ENCODE results near the gene CTNNBIP1. TPM values are rescaled to one million over a fixed set of nuclear protein-coding genes. Genes with fewer than 3 reads are reported as not detected.

The CTNNBIP1 gene
- total and polyA plus RNA-seq, 7 donors, result 9.2 to 20.3 (median 18.2) TPM

DNA sequence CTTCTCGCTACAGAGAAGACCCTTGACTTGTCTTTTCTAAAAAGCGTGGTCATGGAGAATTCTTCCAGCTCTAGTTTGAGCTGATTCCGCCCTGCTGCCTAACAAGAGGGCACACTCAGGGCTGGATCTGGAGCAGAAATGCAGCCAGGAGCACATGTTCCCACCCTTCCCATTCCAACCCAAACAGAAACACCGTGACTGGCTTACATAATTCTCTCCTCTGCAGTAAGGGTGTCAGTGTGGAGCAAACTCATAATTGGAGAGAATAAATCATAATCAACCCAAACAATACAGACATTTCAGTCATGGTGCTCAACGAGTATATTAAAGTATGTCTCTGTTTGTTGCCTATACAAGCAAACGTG, 34.5 kb downstream of the CTNNBIP1 start:
- Histone ChIP-seq H3K27me3 (no peaks in the 10 kb centered on the region), H3K4me3 (peak overlapping the region in 2 of 4 donors; percentile 33 to 39), H3K4me1 (peaks cover 0 to 17% (median 9%) of the 10 kb centered on the region in 4 donors), H3K36me3 (peaks cover 0 to 11% (median 1%) of the 10 kb centered on the region in 4 donors), H3K27ac (peak overlapping the region; percentile 19 to 64 (median 56)), H3K9me3 (no peaks in the 10 kb centered on the region)
- WGBS, 2 donors, result 85 to 87% methylated on average over 6 of the region's 6 CpGs
- no peak for TF ChIP-seq POLR2AphosphoS5 (IDR thresholded peaks at IDR 0.05)
- no peak for TF ChIP-seq EP300 (IDR thresholded peaks at IDR 0.05)
- intact Hi-C loops (cut with DNase I), result loop anchor here (1.0 to 5.0 kb wide), 4 partner anchors 68 to 557 kb away; partner anchors contain the start of genes CENPS, LZIC, NMNAT1 and UBE4B
- DNase-seq, result no peak

GRCh38 chr1:9874959-9875635, 35.0 kb downstream of the CTNNBIP1 start:
- DNase-seq, result peak; percentile 83
- TF ChIP-seq POLR2A (IDR thresholded peaks at IDR 0.05) (no peak), POLR2AphosphoS5 (IDR thresholded peaks at IDR 0.05) (no peak)
- TF ChIP-seq, protein P1, sequence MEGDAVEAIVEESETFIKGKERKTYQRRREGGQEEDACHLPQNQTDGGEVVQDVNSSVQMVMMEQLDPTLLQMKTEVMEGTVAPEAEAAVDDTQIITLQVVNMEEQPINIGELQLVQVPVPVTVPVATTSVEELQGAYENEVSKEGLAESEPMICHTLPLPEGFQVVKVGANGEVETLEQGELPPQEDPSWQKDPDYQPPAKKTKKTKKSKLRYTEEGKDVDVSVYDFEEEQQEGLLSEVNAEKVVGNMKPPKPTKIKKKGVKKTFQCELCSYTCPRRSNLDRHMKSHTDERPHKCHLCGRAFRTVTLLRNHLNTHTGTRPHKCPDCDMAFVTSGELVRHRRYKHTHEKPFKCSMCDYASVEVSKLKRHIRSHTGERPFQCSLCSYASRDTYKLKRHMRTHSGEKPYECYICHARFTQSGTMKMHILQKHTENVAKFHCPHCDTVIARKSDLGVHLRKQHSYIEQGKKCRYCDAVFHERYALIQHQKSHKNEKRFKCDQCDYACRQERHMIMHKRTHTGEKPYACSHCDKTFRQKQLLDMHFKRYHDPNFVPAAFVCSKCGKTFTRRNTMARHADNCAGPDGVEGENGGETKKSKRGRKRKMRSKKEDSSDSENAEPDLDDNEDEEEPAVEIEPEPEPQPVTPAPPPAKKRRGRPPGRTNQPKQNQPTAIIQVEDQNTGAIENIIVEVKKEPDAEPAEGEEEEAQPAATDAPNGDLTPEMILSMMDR (IDR thresholded peaks at IDR 0.05), result peak; percentile 78 to 95 (median 92)
- H3K4me1 ChIP-seq, result peaks cover 0 to 17% (median 9%) of the 10 kb centered on the region in 4 donors
- H3K9me3 ChIP-seq, result no peaks in the 10 kb centered on the region
- intact Hi-C loops (cut with DNase I), result loop anchor here (1.0 to 5.0 kb wide), 4 partner anchors 68 to 557 kb away; partner anchors contain the start of genes CENPS, LZIC, NMNAT1 and UBE4B
- peak overlapping the region; percentile 19 to 64 (median 56) for H3K27ac ChIP-seq
- peak overlapping the region in 3 of 4 donors; percentile 6 to 39 (median 33) for H3K4me3 ChIP-seq
- H3K27me3 ChIP-seq, result no peaks in the 10 kb centered on the region
- peaks cover 0 to 17% (median 2%) of the 10 kb centered on the region in 4 donors for H3K36me3 ChIP-seq
- WGBS, 2 donors, result 40 to 44% methylated on average over 25 of the region's 25 CpGs

DNA sequence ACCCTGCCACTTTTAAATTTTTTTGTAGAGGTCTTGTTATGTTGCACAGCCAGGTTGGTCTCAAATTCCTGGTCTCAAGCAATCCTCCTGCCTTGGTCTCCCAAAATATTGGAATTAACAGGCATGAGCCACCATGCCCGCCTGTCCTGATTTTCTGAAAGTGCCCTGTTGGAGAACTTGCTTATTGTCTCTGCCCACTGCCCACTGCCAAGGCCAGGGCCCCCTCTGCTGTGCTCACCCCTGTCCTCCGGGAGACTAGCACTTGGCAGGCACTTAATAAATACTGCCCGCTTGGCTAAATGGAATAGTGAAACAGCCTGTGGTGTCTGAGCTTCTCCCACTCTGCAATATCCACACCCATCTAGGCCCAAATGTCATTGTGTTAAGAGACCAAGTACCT, 35.7 kb downstream of the CTNNBIP1 start:
- H3K27ac ChIP-seq, result no peak overlapping the region
- WGBS, 2 donors, result 85 to 86% methylated on average over 3 of the region's 3 CpGs
- TF ChIP-seq POLR2A (IDR thresholded peaks at IDR 0.05), result no peak
- TF ChIP-seq EP300 (IDR thresholded peaks at IDR 0.05), result no peak
- TF ChIP-seq, protein P1 (IDR thresholded peaks at IDR 0.05), result no peak
- no peak for TF ChIP-seq POLR2AphosphoS5 (IDR thresholded peaks at IDR 0.05)
- H3K4me1 ChIP-seq, result peaks cover 0 to 17% (median 9%) of the 10 kb centered on the region in 4 donors
- H3K4me3 ChIP-seq, result no peak overlapping the region
- no peaks in the 10 kb centered on the region for H3K9me3 ChIP-seq
- no peaks in the 10 kb centered on the region for H3K27me3 ChIP-seq
- peaks cover 0 to 23% (median 2%) of the 10 kb centered on the region in 4 donors for H3K36me3 ChIP-seq
- intact Hi-C loops (cut with DNase I), result no loop called here
- DNase-seq, result no peak

DNA sequence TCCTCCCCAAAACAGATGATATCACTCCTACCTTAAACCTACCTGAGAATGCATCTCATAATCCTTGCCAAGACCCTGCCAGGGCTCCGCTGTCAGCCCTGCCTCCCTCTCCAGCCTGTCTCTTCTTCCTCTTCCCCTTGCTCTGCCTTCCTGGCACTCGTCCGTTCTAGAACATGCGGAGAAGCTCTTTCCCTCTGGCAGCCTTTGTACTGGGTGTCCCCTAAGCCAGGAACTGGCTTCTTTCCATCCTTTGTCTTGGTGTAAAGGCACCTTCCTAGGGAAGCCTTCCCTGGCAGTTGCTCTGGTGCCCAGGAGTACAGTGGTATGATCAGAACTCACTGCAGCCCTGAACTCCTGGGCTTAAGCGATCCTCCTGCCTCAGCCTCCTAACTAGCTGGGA, 36.1 kb downstream of the CTNNBIP1 start:
- Histone ChIP-seq H3K27ac (no peak overlapping the region), H3K4me1 (peaks cover 0 to 17% (median 9%) of the 10 kb centered on the region in 4 donors), H3K9me3 (no peaks in the 10 kb centered on the region), H3K4me3 (no peak overlapping the region), H3K27me3 (no peaks in the 10 kb centered on the region), H3K36me3 (peaks cover 0 to 28% (median 2%) of the 10 kb centered on the region in 4 donors)
- TF ChIP-seq, protein P1 (IDR thresholded peaks at IDR 0.05), result no peak
- TF ChIP-seq EP300 (IDR thresholded peaks at IDR 0.05) (no peak), POLR2AphosphoS5 (IDR thresholded peaks at IDR 0.05) (no peak), POLR2A (IDR thresholded peaks at IDR 0.05) (no peak)
- DNase-seq, result no peak
- intact Hi-C loops (cut with DNase I), result no loop called here
- WGBS, 2 donors, result 95% methylated on average over 5 of the region's 5 CpGs

GRCh38 chr1:9873385-9873784, 36.7 kb downstream of the CTNNBIP1 start:
- no peaks in the 10 kb centered on the region for H3K27me3 ChIP-seq
- no peak for TF ChIP-seq POLR2A (IDR thresholded peaks at IDR 0.05)
- no peak for TF ChIP-seq EP300 (IDR thresholded peaks at IDR 0.05)
- TF ChIP-seq, protein P1 (IDR thresholded peaks at IDR 0.05), result no peak
- no peak for TF ChIP-seq POLR2AphosphoS5 (IDR thresholded peaks at IDR 0.05)
- no peak for DNase-seq
- intact Hi-C loops (cut with DNase I), result no loop called here
- 55 to 86% methylated on average over 5 of the region's 5 CpGs for WGBS, 2 donors
- H3K9me3 ChIP-seq, result no peaks in the 10 kb centered on the region
- no peak overlapping the region for H3K4me3 ChIP-seq
- peaks cover 0 to 17% (median 9%) of the 10 kb centered on the region in 4 donors for H3K4me1 ChIP-seq
- H3K27ac ChIP-seq, result no peak overlapping the region
- peaks cover 0 to 28% (median 2%) of the 10 kb centered on the region in 4 donors for H3K36me3 ChIP-seq

All from sigmoid colon (tissue), 7 donors.